AG08396 (cell line): ENCODE measurements around the gene EPHX1.
"Not testable (repeated sequence)": the region's sequence is repeated elsewhere in the genome, so short reads cannot be mapped to it uniquely, and the experiment has no call there.

Experiments
- DNase-seq: peaks from one replicate; pipeline ENCODE4 v3.0.0; 2012; ENCODE audit warnings: low spot score, mixed read lengths

The EPHX1 gene

GRCh38 chr1:225809842-225810578 is at the start of gene EPHX1:
Gene EPHX1, plus strand, starts transcription at chr1:225810124. Its CDS starts 18,606 bp downstream, at chr1:225828730.
- DNase-seq: peak; percentile 97

- DNase-seq: no peak
Measured at GRCh38 chr1:225760531-225760930, 49.4 kb upstream of the EPHX1 start.

GRCh38 chr1:225761395-225761794 is 48.5 kb upstream of the EPHX1 start:
- DNase-seq: not testable (repeated sequence)

GRCh38 chr1:225762002-225762441 is 47.9 kb upstream of the EPHX1 start:
- no peak for DNase-seq

GRCh38 chr1:225762444-225762843 is 47.5 kb upstream of the EPHX1 start:
- DNase-seq: no peak

GRCh38 chr1:225763716-225764548 is 46.0 kb upstream of the EPHX1 start:
- no peak for DNase-seq

GRCh38 chr1:225765982-225766674 is 43.8 kb upstream of the EPHX1 start:
- no peak for DNase-seq

GRCh38 chr1:225766967-225767633 is 42.8 kb upstream of the EPHX1 start:
- peak; percentile 65 for DNase-seq

- DNase-seq: peak; percentile 75
Measured at GRCh38 chr1:225767634-225768540, 42.0 kb upstream of the EPHX1 start.

- DNase-seq: no peak
Measured at GRCh38 chr1:225768662-225769426, 41.1 kb upstream of the EPHX1 start.

- DNase-seq: no peak
Measured at GRCh38 chr1:225769687-225770086, 40.2 kb upstream of the EPHX1 start.

- no peak for DNase-seq
Measured at GRCh38 chr1:225770561-225771248, 39.2 kb upstream of the EPHX1 start.

- no peak for DNase-seq
Measured at GRCh38 chr1:225771661-225772322, 38.1 kb upstream of the EPHX1 start.

GRCh38 chr1:225772323-225772768 is 37.6 kb upstream of the EPHX1 start:
- peak; percentile 77 for DNase-seq

GRCh38 chr1:225772848-225773247 is 37.1 kb upstream of the EPHX1 start:
- no peak for DNase-seq

GRCh38 chr1:225774281-225775147 is 35.4 kb upstream of the EPHX1 start:
- no peak for DNase-seq

- DNase-seq: no peak
Measured at GRCh38 chr1:225776294-225776693, 33.6 kb upstream of the EPHX1 start.

- no peak for DNase-seq
Measured at GRCh38 chr1:225777058-225777582, 32.8 kb upstream of the EPHX1 start.
